GM12878 (cell line): Measurements from ENCODE around the gene ANKRD34A. TPM values are rescaled to one million over a fixed set of nuclear protein-coding genes. Genes with fewer than 3 reads are reported as not detected.

Experiments
- ATAC-seq: fragments of 200-7000 bp; cut with Tn5 transposase; 3 replicates; pipeline ENCODE4 v1.9.1; 2020; ENCODE audit warnings: mild to moderate bottlenecking, moderate library complexity
- BruUV-seq: library from RNA; stranded (reverse); fragments of 400-500 nt; replicated peaks from 2 replicates; lab custom pipeline; 2021; lab: Mats Ljungman, UMichigan
- CTCF ChIA-PET: fragments of 300-600 bp; sonication (Branson Sonifier 250); formaldehyde crosslinking; extraction: SDS; loops from one replicate; lab custom pipeline; 2021; ENCODE audit warnings: inconsistent platforms; lab: Yijun Ruan, JAX
- POLR2A ChIA-PET: fragments of 350-600 bp; formaldehyde crosslinking; extraction: SDS; loops from one replicate; lab custom pipeline; 2021; ENCODE audit warnings: inconsistent platforms; lab: Charles Lee
- RAD21 ChIA-PET: fragments of 300-600 bp; sonication (Branson Sonifier 250); formaldehyde crosslinking; loops from one replicate; lab custom pipeline; 2023; ENCODE audit warnings: antibody characterized with exemption; ENCODE audit not compliant: unreplicated experiment; lab: Charles Lee
- SMC1A ChIA-PET: fragments of 300-600 bp; sonication (Branson Sonifier 250); formaldehyde crosslinking; loops from one replicate; lab custom pipeline; 2023; ENCODE audit not compliant: unreplicated experiment, uncharacterized antibody; lab: Charles Lee
- DNase-seq: peaks from one replicate; pipeline ENCODE4 v3.0.0-alpha.2; 2011; ENCODE audit warnings: low read depth, low spot score
- FAIRE-seq: peaks from 3 replicates; lab custom pipeline; 2011; peaks lifted over from hg19 to GRCh38; lab: Jason Lieb, UNC
- H2AFZ ChIP-seq: 2 replicates; pipeline ENCODE4 v1.6.0; 2011; ENCODE audit warnings: low read depth, low read length, control low read depth; ENCODE audit not compliant: control insufficient read depth
- H3K27ac ChIP-seq: 2 replicates; pipeline ENCODE4 v1.5.1; 2011; ENCODE audit warnings: control low read depth; ENCODE audit not compliant: control insufficient read depth, insufficient read depth
- H3K27me3 ChIP-seq, 2 experiments: replicated peaks in 1 of 2; 2 replicates each; pipeline versions ENCODE4 v1.6.0 to v1.6.1; 2011; ENCODE audit warnings: low read length in 1 of 2; ENCODE audit not compliant: control insufficient read depth in 2 of 2, insufficient read depth in 2 of 2
- H3K36me3 ChIP-seq, 2 experiments: 2 replicates each; pipeline ENCODE4 v1.5.1; 2011; ENCODE audit warnings: low read length in 1 of 2; ENCODE audit not compliant: control insufficient read depth in 2 of 2, insufficient read depth in 2 of 2
- H3K4me1 ChIP-seq: 2 replicates; pipeline ENCODE4 v1.6.1; 2011; ENCODE audit warnings: mild to moderate bottlenecking, low read length, moderate library complexity, mixed read lengths; ENCODE audit not compliant: control insufficient read depth, insufficient read depth
- H3K4me2 ChIP-seq: 2 replicates; pipeline ENCODE4 v1.6.0; 2011; ENCODE audit warnings: control low read depth; ENCODE audit not compliant: control insufficient read depth, insufficient read depth
- H3K4me3 ChIP-seq: fragments of 200-600 bp; sonication (generic); 2 replicates; pipeline ENCODE4 v1.5.1; 2016
- H3K79me2 ChIP-seq: 2 replicates; pipeline ENCODE4 v1.6.0; 2011; ENCODE audit warnings: low read length; ENCODE audit not compliant: control insufficient read depth, insufficient read depth
- H3K9ac ChIP-seq: 2 replicates; pipeline ENCODE4 v1.8.0; 2011; ENCODE audit warnings: low read length, control low read depth, mixed read lengths; ENCODE audit not compliant: control insufficient read depth, insufficient read depth
- H3K9me3 ChIP-seq: replicated peaks from 3 replicates; pipeline ENCODE4 v1.5.1; 2011; ENCODE audit warnings: mild to moderate bottlenecking, low read length; ENCODE audit not compliant: control insufficient read depth, insufficient read depth
- H4K20me1 ChIP-seq: 2 replicates; pipeline ENCODE4 v1.6.0; 2011; ENCODE audit not compliant: control insufficient read depth, insufficient read depth
- CTCF ChIP-seq, 3 experiments: IDR thresholded peaks in 2 of 3; conservative IDR thresholded peaks in 1 of 3; 2 replicates each; pipeline ENCODE4 v1.5.1; 2011; ENCODE audit warnings: low read depth in 3 of 3, low read length in 3 of 3, mild to moderate bottlenecking in 3 of 3, control low read depth in 2 of 3, moderate library complexity in 2 of 3, inconsistent platforms in 1 of 3, mixed read lengths in 1 of 3; ENCODE audit not compliant: control insufficient read depth in 2 of 3, insufficient read depth in 1 of 3; ENCODE audit errors: extremely low read depth in 1 of 3
- WGBS: methylation state at CpG from one replicate; pipeline ENCODE4 v1.1.6; 2016; ENCODE audit warnings: low lambda C conversion rate; ENCODE audit not compliant: insufficient replicate concordance, insufficient coverage; ENCODE audit errors: missing lambda C conversion rate; 5-methylcytosine and 5-hydroxymethylcytosine counted together
- in situ Hi-C: fragments of 300-500 bp; cut with MboI; formaldehyde crosslinking; loops from 9 replicates; pipeline ENCODE4 v1.14.3; 2018; ENCODE audit warnings: mixed read lengths
- intact Hi-C: fragments of 100-400 bp; cut with micrococcal nuclease; formaldehyde crosslinking; loops from one replicate; pipeline ENCODE4 v1.14.2; 2022; ENCODE audit not compliant: unreplicated experiment
- polyA plus RNA-seq, 11 experiments: library from polyadenylated mRNA; depleted of rRNA in 4 of 11; unstranded in 6 of 11; stranded (reverse) in 5 of 11; fragments of >200 nt; fragmentation: Nextera tagmentation in 4 of 11; fragmentation: Illumina TruSeq in 1 of 11; extraction: Ambion mirVana in 4 of 11; extraction: Trizol in 1 of 11; gene quantifications; 1 replicate in 1 of 11; 2 replicates in 10 of 11; pipeline versions ENCODE4 v1.2.1 to v1.2.3, GENCODE V29; 2011 to 2016; ENCODE audit warnings: inconsistent platforms in 2 of 11, missing spikeins in 2 of 11, low read depth in 1 of 11
- total RNA-seq, 4 experiments: library from RNA; depleted of rRNA in 3 of 4; stranded (reverse); fragments of >200 nt in 3 of 4; fragmentation: Illumina TruSeq in 1 of 4; extraction: Trizol in 1 of 4; gene quantifications; 2 replicates each; pipeline versions ENCODE4 v1.2.1 to v1.2.3, GENCODE V29; 2013 to 2021

The ANKRD34A gene
- total and polyA plus RNA-seq, 10 of the 15 experiments (the other 5 are each of a cell fraction or from before 2014, with no cell fraction given), result 0.40 to 3.5 (median 1.6) TPM

GRCh38 chr1:146001709-146002108, 37.3 kb upstream of the ANKRD34A start:
- RAD21 ChIA-PET, result interaction anchor here (4.1 kb wide), 1 partner anchor 23 kb away, joined by 26 read pairs; no protein-coding TSS in a partner anchor
- Histone ChIP-seq H3K4me3 (no peak overlapping the region), H3K9ac (no peak overlapping the region), H3K27me3 (no peaks in the 10 kb centered on the region), H2AFZ (no peak overlapping the region), H3K4me2 (no peak overlapping the region), H3K27ac (no peak overlapping the region), H3K9me3 (no peaks in the 10 kb centered on the region), H3K4me1 (peaks cover 8% of the 10 kb centered on the region), H3K79me2 (no peaks in the 10 kb centered on the region), H3K36me3 (no peaks in the 10 kb centered on the region), H4K20me1 (no peaks in the 10 kb centered on the region)
- WGBS, result 94% methylated on average over 2 of the region's 2 CpGs
- no peak for TF ChIP-seq CTCF (IDR thresholded peaks at IDR 0.05 in 2 of 3, conservative IDR thresholded peaks at IDR 0.05 in 1 of 3; ENCODE audit: control insufficient read depth in 2 of 3, extremely low read depth in 1 of 3, insufficient read depth in 1 of 3, low read depth in 3 of 3, low read length in 3 of 3)
- DNase-seq (no peak), ATAC-seq (no peak), FAIRE-seq (no peak)
- no TSS peak for BruUV-seq
- SMC1A ChIA-PET, result interaction anchor here (0.6 to 5.2 kb wide), 7 partner anchors 10 to 73 kb away, joined by 3 to 53 read pairs (median 4); partner anchors contain the start of genes ANKRD34A, LIX1L and POLR3GL
- POLR2A ChIA-PET, result interaction anchor here (1.9 to 2.1 kb wide), 2 partner anchors 20 to 23 kb away, joined by 7 to 19 read pairs; no protein-coding TSS in a partner anchor
- intact Hi-C loops, result no loop called here
- in situ Hi-C loops, result no loop called here
- CTCF ChIA-PET, result interaction anchor here (0.7 to 18.6 kb wide), 7 partner anchors 11 to 178 kb away, joined by 3 to 361 read pairs (median 3); partner anchors contain the start of genes POLR3C, RBM8A and RNF115
